HG02884 (cell line): Measurements from ENCODE around the gene KHDRBS1.
"Not testable (repeated sequence)": the region's sequence is repeated elsewhere in the genome, so short reads cannot be mapped to it uniquely, and the experiment has no call there.

Source experiments
- ATAC-seq: cut with Tn5 transposase; IDR thresholded peaks from one replicate; pipeline ENCODE4 v1.9.1; 2021; ENCODE audit warnings: mild to moderate bottlenecking, moderate library complexity; ENCODE audit not compliant: unreplicated experiment

The KHDRBS1 gene, protein sequence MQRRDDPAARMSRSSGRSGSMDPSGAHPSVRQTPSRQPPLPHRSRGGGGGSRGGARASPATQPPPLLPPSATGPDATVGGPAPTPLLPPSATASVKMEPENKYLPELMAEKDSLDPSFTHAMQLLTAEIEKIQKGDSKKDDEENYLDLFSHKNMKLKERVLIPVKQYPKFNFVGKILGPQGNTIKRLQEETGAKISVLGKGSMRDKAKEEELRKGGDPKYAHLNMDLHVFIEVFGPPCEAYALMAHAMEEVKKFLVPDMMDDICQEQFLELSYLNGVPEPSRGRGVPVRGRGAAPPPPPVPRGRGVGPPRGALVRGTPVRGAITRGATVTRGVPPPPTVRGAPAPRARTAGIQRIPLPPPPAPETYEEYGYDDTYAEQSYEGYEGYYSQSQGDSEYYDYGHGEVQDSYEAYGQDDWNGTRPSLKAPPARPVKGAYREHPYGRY

DNA sequence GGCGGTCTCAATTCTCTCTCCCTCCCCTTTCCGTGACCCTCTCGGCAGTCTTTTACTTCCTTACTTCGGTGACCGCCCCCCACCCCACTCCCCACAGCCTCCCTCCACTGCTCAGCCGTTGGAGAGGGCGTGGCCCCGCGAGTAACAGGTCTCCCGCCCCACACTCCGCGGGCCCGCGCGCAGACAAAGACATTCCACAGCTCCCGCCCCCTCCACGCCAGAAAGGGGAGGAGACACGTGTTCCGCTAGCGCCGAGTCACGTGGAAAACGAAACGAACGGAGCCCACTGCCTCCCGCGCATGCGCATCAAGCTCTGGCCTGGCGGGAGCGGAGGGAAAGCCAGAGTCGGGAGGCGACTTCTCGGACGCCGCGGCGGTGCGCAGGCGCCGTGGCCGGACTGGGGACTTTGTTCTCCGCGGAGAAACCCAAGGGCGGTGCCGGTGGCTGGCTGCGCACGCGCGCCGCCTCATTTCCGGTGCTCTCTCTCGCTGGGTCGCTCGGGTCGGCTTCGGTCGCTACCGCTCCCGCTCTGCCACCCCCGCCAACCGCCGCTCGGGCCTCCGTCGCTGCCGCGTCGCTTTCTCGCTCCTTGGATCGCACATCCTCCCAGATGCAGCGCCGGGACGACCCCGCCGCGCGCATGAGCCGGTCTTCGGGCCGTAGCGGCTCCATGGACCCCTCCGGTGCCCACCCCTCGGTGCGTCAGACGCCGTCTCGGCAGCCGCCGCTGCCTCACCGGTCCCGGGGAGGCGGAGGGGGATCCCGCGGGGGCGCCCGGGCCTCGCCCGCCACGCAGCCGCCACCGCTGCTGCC is at the start of gene KHDRBS1:
Gene KHDRBS1 (plus strand): TSS at position 483 of the 813 bp plus-strand sequence. CDS start 128 bp downstream, at position 611.
- ATAC-seq: peak; percentile 76

DNA sequence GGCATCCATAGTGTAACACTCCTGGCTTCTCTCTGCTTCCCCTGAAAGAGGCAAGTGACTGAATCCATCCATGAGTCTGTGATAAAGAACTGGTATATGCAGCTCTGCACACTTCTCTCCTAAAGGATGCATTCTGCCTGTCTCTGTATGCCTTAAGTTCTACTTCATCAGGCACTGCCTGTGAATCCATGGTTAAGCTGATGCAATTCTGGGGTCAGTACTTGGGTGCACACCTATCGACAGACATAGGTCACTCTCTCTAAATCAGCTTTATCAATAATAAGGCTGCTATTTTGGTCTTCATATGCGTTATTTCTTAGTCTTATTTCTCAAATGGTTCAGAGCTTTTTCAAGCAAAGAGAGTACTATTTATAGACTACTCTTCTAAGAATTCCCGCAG is 42.8 kb upstream of the KHDRBS1 start:
- ATAC-seq: no peak

DNA sequence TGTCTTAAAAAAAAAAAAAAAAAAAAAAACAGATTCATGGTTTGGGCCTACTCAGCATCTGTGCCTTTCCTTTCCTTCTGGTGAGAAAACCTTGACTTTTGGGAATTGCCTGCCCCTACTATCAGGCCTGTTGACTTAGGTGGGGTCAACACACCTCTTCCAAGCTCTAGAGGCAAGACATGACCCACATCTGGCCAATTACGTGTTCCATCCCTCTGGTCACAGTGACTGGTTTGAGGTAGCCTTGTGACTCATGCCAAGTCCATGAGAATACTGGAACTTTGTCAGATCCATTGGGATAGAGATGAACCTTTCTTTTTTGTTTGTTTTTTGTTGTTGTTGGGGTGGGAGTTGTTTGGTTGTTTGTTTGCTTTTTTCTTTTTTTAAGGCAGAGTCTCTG is 37.3 kb upstream of the KHDRBS1 start:
- no peak for ATAC-seq

GRCh38 chr1:31977385-31978131 is 36.1 kb upstream of the KHDRBS1 start:
- no peak for ATAC-seq

- no peak for ATAC-seq
These were observed 34.7 kb upstream of the KHDRBS1 start for GRCh38 chr1:31978843-31979400.

- no peak for ATAC-seq
These were observed 32.7 kb upstream of the KHDRBS1 start for GRCh38 chr1:31980835-31981455.

GRCh38 chr1:31981456-31981839 is 32.2 kb upstream of the KHDRBS1 start:
- ATAC-seq: no peak

DNA sequence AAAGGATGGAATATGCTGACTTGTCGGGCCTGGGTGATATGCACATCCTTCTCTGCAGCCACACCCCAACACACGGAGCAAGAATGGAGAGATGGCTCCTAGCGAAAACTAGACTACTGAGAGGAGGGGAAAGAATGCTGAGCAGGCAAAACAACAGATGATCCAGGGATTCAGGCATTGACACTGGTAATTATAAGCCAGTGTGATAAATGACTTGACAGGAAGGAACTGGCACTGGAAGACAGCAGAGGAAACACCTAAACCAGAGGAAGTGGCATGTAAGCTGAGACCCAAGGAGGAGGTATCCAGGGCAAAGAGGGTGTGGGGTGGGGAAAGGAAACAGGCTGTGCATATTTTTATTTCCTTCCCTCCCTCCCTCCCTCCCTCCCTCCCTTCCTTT is 31.7 kb upstream of the KHDRBS1 start:
- no peak for ATAC-seq

GRCh38 chr1:31984419-31985347 is 29.0 kb upstream of the KHDRBS1 start:
- no peak for ATAC-seq

- no peak for ATAC-seq
These were observed 28.2 kb upstream of the KHDRBS1 start for GRCh38 chr1:31985430-31985829.

DNA sequence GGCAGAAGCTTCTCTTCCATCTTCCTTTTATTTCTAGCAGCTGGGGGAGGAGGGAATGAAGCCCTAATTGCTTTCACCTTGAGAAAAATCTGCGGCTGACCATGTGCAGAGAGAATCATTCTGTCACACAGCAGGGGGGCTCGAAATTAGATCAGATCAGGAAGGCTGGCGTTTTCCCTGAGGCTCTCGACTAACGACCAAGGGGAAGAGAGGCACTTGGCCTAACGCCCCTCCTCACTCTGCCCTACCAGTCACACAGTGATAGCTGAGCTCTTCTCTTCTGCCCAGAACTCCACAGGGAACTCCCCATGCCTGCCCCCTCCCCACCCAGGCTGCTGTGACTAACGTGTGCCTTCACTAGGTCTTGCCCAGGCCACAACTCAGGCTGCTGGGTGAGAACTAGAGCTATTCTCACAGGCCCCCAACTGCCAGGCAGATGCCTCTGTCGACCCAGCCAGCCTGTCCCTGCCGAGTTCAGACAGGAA is 26.5 kb upstream of the KHDRBS1 start:
- ATAC-seq: no peak

DNA sequence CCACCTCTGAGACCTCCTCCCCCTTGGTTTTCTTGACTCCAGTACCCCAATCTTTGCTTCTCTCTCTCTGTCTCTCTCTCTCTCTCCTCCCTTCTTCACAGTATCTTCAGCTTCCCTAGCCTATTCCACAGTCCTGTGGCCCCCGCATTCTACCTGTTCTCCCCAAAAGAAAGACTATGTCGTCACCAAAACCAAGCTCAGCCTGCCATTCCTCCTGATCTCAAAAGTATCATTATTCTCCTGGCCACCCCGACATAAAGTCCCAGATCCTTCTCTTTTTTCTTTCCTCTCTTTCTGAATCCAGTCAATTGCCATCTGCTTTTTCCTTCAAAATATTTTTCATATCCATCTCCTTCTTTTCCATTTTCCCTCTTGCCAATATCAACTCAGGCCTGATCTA is 23.7 kb upstream of the KHDRBS1 start:
- no peak for ATAC-seq

- ATAC-seq: no peak
These were observed 22.5 kb upstream of the KHDRBS1 start for GRCh38 chr1:31991182-31991581.

DNA sequence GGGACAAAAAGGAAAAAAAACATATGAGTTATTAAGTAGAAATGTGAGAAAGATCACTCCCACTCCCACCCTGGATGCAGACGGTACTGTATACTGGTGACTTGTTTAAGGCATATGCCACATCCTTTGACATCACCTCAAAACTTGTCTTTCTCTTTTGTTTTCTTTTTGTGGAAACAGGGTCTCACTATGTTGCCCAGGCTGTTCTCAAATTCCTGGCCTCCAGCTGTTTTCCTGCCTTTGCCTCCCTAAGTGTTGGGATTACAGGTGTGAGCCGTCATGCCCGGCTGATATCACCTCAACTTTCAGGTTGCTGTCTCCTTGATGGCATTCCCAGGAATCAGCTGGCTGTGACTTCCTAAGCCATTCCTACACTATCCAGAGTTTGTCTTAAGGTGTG is 18.4 kb upstream of the KHDRBS1 start:
- no peak for ATAC-seq

DNA sequence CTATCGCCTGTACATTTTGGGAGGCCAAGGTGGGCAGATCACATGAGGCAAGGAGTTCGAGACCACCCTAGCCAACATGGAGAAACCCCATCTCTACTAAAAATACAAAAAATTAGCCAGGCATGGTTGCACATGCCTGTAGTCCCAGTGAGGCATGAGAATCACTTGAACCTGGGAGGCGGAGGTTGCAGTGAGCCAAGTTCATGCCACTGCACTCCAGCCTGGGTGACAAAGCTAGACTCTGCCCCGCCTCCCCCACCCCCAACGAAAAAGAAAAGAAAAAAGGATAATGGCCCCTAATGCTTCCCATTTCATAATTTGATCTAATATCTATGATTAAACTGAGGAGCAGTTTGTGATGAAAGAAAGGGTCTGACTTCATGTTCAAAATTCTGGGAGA is 17.5 kb upstream of the KHDRBS1 start:
- ATAC-seq: not testable (repeated sequence)

DNA sequence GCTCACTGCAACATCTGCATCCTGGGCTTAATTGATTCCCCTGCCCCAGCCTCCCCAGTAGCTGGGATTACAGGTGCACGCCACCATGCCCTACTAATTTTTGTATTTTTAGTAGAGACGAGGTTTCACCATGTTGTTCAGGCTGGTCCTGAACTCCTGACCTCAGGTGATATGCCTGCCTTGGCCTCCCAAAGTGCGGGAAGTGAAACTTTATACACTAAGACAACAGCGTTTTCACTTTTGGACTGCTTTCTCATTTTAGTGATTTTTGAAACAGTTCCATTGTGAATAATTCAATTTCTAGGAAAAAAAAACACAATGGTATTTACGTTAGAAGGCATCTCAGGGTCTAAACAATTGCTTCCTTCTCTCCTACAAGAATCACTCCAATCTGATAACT is 11.8 kb upstream of the KHDRBS1 start:
- no peak for ATAC-seq

DNA sequence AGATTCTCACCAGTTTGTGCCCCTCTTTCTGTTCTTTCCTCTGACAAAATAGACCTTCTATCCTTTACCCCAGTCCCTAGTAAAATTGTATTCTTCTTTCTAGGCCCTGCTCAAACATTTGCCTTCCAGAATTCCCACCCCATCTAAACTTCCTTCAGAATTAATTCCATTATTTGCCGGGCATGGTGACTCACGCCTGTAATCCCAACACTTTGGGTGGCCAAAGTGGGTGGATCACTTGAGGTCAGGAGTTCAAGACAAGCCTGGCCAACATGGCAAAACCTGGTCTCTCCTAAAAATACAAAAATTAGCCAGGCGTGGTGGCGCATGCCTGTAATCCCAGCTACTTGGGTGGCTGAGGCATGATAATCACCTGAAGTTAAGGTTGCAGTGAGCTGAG is 11.4 kb upstream of the KHDRBS1 start:
- ATAC-seq: not testable (repeated sequence)

DNA sequence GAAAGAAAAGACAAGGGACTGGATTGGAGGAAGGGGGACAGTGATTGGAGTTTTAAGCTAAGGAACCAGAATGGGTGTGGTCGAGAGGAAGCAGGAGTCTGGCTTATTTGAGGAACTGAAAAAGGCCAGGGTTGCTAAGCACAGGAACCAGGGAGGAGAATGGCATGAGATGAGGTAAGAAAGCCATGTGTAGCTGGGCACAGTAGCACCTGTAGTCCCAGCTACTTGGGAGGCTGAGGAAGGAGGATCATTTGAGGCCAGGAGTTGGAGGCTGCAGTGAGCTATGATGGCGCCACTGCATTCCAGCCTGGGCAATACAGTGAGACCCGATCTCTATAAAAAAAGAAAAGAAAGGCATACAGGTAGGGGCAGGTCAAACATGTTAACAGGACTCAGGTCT is 8.1 kb upstream of the KHDRBS1 start:
- no peak for ATAC-seq

- no peak for ATAC-seq
These were observed 6.1 kb upstream of the KHDRBS1 start for GRCh38 chr1:32007591-32007940.
